ENCODE results near the gene SOX13.

- TF ChIP-seq POLR2A (IDR thresholded peaks at IDR 0.05) (no peak), CTCF (IDR thresholded peaks at IDR 0.05) (no peak)
These were observed 3.0 kb upstream of the SOX13 start for GRCh38 chr1:204069887-204070286.

Measured in heart left ventricle (tissue), 13 donors.